ENCODE measurements around the gene STYK1.

STYK1 gene

GRCh38 chr12:10709808-10710207 lies 36.0 kb upstream of the STYK1 start:
- H3K4me3 ChIP-seq (ENCODE audit: control insufficient read depth, low read depth, low read length) = no peak overlapping the region
- DNase-seq (ENCODE audit: low read depth) = no peak
- TF ChIP-seq, protein P1, sequence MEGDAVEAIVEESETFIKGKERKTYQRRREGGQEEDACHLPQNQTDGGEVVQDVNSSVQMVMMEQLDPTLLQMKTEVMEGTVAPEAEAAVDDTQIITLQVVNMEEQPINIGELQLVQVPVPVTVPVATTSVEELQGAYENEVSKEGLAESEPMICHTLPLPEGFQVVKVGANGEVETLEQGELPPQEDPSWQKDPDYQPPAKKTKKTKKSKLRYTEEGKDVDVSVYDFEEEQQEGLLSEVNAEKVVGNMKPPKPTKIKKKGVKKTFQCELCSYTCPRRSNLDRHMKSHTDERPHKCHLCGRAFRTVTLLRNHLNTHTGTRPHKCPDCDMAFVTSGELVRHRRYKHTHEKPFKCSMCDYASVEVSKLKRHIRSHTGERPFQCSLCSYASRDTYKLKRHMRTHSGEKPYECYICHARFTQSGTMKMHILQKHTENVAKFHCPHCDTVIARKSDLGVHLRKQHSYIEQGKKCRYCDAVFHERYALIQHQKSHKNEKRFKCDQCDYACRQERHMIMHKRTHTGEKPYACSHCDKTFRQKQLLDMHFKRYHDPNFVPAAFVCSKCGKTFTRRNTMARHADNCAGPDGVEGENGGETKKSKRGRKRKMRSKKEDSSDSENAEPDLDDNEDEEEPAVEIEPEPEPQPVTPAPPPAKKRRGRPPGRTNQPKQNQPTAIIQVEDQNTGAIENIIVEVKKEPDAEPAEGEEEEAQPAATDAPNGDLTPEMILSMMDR (conservative IDR thresholded peaks at IDR 0.05; ENCODE audit: control insufficient read depth, insufficient read depth, low read depth, low read length) = no peak

DNA sequence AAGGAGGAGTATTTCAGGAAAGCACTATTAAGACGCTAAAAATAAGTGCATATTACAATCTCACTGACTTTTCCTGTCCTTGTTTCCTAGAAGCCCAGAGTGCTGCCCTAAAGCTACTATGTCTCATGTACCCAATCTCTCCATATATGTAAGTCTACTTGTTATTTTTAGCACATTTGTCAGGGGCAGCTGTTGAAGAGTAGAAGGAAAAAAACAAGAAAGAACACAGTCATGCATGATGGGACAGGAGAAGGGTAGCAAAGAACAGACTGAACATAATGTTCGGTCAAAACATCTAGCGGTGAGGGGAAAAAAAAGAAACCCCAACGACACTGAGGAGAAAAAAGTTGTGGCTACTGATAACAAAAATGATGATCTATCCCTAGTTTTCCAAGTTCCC lies 35.0 kb upstream of the STYK1 start:
- no peak overlapping the region for H3K4me3 ChIP-seq (ENCODE audit: control insufficient read depth, low read depth, low read length)
- TF ChIP-seq, protein P1 (conservative IDR thresholded peaks at IDR 0.05; ENCODE audit: control insufficient read depth, insufficient read depth, low read depth, low read length) = no peak
- no peak for DNase-seq (ENCODE audit: low read depth)

GRCh38 chr12:10705655-10706054 lies 31.8 kb upstream of the STYK1 start:
- TF ChIP-seq, protein P1 (conservative IDR thresholded peaks at IDR 0.05; ENCODE audit: control insufficient read depth, insufficient read depth, low read depth, low read length) = no peak
- H3K4me3 ChIP-seq (ENCODE audit: control insufficient read depth, low read depth, low read length) = no peak overlapping the region
- DNase-seq (ENCODE audit: low read depth) = peak; percentile 74

DNA sequence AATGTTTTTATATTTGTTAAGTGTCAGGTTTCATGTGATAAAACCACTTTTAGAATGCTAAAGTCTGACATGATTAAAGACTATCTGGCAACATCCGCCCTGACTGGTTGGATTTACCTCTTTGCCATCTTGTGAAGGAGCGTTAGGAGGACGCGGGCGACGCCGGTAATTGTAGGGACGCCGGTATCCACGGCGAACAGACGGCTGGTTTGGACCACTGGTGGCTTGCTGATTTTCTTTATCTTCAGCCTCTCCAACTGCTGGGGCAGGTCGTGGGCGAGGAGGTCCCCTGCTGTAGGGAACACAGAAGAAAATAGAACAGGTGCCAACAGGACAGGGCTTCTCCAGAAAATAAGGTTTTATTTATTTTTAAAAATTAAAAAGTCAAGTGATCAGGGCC lies 28.0 kb upstream of the STYK1 start:
- no peak overlapping the region for H3K4me3 ChIP-seq (ENCODE audit: control insufficient read depth, low read depth, low read length)
- TF ChIP-seq, protein P1 (conservative IDR thresholded peaks at IDR 0.05; ENCODE audit: control insufficient read depth, insufficient read depth, low read depth, low read length) = no peak
- no peak for DNase-seq (ENCODE audit: low read depth)

GRCh38 chr12:10701131-10701681 lies 27.4 kb upstream of the STYK1 start:
- peak; percentile 59 for DNase-seq (ENCODE audit: low read depth)
- TF ChIP-seq, protein P1 (conservative IDR thresholded peaks at IDR 0.05; ENCODE audit: control insufficient read depth, insufficient read depth, low read depth, low read length) = no peak

GRCh38 chr12:10700581-10700980 lies 26.7 kb upstream of the STYK1 start:
- no peak for DNase-seq (ENCODE audit: low read depth)
- H3K4me3 ChIP-seq (ENCODE audit: control insufficient read depth, low read depth, low read length) = no peak overlapping the region
- TF ChIP-seq, protein P1 (conservative IDR thresholded peaks at IDR 0.05; ENCODE audit: control insufficient read depth, insufficient read depth, low read depth, low read length) = no peak

More at GRCh38 chr12:10701131-10701681, 27.4 kb upstream of the STYK1 start:
- no peak overlapping the region for H3K4me3 ChIP-seq (ENCODE audit: control insufficient read depth, low read depth, low read length)

GRCh38 chr12:10697862-10698261 lies 24.0 kb upstream of the STYK1 start:
- DNase-seq (ENCODE audit: low read depth) = no peak
- no peak overlapping the region for H3K4me3 ChIP-seq (ENCODE audit: control insufficient read depth, low read depth, low read length)
- TF ChIP-seq, protein P1 (conservative IDR thresholded peaks at IDR 0.05; ENCODE audit: control insufficient read depth, insufficient read depth, low read depth, low read length) = no peak

Measured in fibroblast of mammary gland (primary cell).